ENCODE results near the gene SLC12A9.
A peak's percentile ranks its signal among the peaks of the same experiment; 100 is the strongest.

The SLC12A9 gene

DNA sequence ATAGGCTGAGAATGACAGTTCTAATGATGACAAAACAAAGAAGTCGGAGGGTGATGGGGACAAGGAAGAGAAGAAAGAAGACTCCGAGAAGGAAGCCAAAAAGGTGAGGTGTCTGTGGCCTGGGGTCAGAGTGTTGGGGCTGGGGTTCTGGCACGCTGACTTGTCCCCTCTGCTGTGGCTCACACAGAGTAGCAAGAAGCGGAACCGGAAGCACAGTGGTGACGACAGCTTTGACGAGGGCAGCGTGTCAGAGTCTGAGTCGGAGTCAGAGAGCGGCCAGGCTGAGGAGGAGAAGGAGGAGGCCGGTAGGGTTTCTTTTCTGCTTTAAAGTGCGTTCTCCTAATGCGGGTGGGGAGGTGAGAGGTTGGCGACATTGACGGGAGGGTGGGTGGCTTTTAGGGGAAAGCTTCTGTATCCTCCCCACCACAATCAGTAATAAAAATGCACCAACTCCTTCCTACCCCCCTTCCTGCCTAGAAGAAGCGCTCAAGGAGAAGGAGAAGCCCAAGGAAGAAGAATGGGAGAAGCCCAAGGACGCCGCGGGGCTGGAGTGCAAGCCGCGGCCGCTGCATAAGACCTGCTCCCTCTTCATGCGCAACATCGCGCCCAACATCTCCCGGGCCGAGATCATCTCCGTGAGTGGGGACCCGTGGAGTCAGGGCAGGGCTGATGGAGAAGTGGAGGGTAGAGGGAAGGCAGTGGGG lies 32.4 kb downstream of the SLC12A9 start:
- no peak for DNase-seq (ENCODE audit: low read depth)

- DNase-seq (ENCODE audit: low read depth): no peak
Observed at GRCh38 chr7:100885440-100886141, 33.1 kb downstream of the SLC12A9 start.

DNA sequence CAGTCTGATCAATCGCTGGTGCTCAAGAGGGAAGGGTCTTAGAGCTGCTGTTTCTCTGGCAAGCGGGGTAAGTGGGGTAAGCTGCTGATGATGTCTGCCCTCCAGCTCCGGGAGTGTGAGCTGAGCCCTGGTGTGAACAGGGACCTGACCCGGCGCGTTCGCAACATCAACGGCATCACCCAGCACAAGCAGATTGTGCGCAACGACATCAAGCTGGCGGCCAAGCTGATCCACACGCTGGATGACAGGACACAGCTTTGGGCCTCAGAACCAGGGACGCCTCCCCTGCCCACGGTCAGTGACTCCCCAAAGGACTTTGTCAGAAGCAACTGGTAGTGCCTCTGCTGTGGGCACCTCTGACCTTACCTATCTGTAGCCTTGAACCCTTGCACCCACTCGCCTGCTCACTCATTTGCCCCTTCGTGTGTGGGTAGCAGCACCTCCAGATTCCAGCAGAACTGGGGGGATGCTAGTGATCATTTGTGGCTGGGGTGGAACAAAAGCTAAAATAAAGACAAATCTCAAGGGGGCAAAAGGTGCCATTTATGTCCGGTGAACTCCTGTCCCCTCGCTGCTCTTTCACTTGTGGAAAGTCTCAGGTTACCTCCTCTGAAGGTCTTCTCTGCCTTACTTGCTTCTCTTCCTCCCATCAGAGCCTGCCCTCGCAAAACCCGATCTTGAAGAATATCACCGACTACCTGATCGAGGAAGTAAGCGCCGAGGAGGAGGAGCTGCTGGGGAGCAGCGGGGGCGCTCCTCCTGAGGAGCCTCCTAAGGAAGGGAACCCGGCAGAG lies 33.8 kb downstream of the SLC12A9 start:
- DNase-seq (ENCODE audit: low read depth): no peak

GRCh38 chr7:100886936-100887515 lies 34.5 kb downstream of the SLC12A9 start:
- DNase-seq (ENCODE audit: low read depth): no peak

DNA sequence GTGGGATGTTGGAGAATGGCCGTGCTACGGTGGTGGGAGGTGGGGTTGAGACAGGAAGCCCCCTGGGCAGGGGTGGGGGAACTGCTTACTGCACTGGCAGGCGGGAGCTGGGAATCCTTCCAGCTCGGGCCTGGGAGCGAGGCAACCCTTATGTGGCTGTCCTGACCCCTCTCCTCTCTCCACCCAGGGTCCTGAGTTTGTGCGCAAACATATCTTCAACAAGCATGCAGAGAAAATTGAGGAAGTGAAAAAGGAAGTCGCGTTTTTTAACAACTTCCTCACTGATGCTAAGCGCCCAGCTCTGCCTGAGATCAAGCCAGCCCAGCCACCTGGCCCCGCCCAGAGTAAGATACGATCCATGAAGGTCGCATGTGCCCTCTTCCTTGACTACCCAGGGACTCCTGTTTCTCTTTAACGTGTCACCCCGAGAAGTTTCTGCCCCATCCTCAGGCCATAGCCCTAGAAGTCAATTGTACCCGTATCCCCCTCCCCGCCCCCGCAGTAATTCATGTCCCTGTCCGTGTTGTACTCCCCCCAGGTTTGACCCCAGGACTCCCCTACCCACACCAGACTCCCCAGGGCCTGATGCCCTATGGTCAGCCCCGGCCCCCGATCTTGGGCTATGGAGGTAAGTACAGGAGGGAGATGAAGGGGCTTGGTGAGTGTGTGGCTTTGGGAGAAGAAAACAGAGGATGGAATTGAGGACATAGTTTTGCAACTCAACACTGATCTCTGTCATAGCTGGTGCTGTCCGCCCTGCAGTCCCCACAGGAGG lies 35.2 kb downstream of the SLC12A9 start:
- DNase-seq (ENCODE audit: low read depth): no peak

DNA sequence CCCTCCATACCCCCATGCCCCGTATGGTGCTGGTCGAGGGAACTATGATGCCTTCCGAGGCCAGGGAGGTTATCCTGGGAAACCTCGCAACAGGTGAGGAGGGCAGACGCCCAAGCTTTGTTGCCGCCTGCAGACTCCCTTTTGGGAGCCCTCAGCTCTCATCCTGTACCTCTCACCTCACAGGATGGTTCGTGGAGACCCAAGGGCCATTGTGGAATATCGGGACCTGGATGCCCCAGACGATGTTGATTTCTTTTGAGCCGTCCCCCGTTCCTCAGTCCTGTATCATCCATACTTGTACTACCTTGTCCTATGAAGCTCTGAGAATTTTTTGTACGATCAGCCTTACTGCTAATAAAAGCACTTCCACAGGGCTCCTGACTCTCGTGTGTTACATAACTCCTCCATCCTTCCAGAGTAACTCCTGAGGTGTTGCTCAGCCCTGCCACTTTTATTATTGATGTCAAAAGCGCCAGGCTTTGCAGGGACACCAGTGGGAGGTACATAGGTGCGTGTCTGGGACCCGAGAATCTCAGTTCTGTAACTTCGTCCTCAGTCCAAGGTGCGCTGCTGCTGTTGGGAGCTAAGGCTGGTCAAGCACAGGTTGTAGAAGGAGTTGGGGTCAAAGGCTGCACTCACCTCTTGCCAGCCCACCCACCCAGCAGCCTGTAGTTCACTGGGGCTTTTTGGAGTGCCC lies 35.9 kb downstream of the SLC12A9 start:
- DNase-seq (ENCODE audit: low read depth): no peak

DNA sequence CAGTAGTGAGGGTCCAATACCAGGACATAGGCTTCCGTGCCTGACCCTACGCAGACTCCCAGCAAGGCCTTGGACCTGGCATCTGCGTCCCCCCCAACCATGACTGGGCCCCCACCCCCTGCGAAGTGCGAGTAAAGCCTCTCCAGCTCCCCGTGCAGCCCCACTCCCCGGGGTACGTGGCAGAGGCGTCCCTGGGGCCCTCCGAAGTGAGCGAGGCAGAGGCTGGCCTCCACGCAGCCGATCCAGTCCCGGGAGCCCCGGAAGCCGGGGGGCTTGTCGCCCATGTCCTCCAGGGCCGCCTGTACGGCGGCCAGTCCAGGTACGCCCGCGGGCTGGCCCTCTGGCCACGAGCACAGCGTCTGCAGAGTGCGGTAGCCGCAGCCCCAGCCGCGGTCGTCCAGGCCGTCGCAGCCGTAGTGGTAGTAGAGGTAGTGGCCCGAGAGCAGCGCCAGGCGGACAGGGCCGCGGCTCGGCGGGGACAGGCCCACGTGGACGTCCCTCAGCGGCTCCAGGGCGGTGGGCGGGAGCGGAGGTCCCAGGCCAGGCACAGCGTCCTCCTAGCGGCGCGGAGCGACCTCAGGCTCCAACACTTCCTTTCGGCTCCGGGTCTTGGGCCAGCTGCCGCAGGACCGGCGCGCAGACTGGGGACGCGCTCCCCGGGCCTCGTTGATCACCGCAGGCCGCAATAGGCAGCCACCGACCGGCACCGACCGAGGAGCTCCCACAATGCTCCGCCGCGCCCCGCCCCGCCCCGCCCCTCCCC lies 36.7 kb downstream of the SLC12A9 start, which contains the start of gene UFSP1:
Gene UFSP1, minus strand, starts transcription at position 728 of the 763 bp plus-strand sequence. Its CDS starts 444 bp downstream, at position 284.
- no peak for DNase-seq (ENCODE audit: low read depth)

- no peak for DNase-seq (ENCODE audit: low read depth)
Observed at GRCh38 chr7:100890653-100891567, 38.4 kb downstream of the SLC12A9 start.

DNA sequence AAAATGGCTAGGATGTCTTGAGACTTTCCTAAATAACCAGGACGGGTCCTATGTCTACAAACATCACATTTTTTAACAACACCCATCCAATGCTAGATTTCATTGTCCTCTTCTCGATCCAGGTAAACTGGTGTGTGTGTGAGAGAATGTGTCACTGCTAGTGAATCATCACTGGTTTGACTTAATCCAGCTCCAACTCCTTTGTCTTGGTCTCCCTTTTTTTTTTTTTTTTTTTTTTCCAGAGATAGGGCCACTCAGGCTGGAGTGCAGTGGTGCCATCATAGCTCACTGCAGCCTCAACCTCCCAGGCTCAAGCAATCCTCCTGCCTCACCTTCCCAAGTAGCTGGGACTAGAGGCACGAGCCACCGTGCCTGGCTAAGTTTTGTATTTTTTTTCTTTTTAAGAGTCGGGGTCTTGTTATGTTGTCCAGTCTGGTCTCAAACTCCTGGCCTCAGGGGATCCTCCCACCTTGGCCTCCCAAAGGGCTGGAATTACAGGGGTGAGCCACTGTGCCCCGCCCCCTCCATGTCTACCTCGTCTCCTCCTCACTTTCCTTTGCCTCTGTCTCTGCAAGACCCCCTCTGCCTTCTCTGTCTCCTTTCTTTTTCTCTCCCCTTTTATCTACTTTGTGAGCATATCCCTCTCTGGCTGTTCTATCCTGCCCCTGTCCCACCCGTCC lies 39.2 kb downstream of the SLC12A9 start:
- DNase-seq (ENCODE audit: low read depth): peak; percentile 29

GRCh38 chr7:100892364-100893317 lies 40.1 kb downstream of the SLC12A9 start:
- DNase-seq (ENCODE audit: low read depth): no peak

- no peak for DNase-seq (ENCODE audit: low read depth)
Observed at GRCh38 chr7:100893318-100893895, 40.9 kb downstream of the SLC12A9 start.

- DNase-seq (ENCODE audit: low read depth): no peak
Observed at GRCh38 chr7:100893910-100894721, 41.6 kb downstream of the SLC12A9 start.

DNA sequence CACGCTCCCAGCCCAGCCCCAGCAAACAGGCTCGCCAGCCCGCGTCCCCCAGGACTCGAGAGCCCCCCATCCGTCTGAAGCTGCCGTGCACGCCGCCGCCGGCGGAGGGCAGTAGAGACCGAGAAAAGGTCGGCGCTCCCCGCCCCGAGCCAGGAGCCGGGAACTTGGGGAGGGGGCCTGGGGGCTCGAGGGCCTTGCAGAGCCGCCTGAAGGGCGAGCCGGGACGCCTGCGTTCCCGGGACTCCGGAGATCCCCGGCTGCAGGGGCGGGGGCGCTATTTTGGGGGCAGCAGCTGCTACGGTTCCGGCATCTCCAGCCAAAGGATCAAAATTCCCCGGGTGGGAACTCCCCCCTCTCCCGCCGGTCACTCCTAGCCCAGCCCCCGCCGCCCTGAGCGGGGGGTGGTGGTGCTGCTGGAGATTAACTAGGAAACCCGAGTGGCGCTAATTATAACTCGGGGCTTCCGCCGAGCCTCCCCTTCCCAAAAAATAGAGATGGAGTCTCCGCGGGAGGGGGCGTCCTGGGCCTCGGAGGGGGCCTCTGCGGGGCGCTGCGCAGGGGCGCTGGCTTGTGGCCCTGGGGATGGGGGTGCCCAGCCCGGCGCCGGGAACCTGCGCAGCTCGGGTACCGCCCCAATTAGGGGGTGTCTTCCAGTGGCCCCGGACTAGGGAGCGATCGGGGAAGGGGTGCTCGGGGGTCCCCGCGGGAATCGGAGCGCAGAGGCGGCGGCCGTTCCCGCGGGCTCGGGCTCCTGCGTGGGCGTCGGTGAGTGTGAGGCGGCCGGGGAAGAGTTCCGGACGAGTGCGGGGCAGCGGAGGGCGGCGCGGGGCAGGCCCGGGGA lies 42.6 kb downstream of the SLC12A9 start:
- peak; percentile 18 for DNase-seq (ENCODE audit: low read depth)

DNA sequence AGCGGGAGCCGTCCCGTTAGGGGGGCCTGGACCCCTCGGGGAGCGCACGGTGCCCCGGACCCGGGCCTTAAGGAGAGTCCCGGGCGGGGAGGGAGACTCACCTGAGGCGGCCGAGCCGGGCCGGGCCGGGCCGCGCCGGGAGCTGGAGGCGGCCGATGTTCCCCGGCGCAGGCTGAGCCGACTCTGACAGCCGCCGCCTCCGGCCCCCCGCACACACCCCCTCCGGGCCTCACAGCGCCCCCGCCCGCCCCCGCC lies 43.1 kb downstream of the SLC12A9 start, which contains the start of gene ACHE:
Gene ACHE, minus strand, starts transcription at position 188 of the 255 bp plus-strand sequence. CDS start 1,656 bp downstream, outside the sequence.
- DNase-seq (ENCODE audit: low read depth): no peak

Data from EH (cell line).